ENCODE measurements around the gene TTC33.

TTC33 gene

GRCh38 chr5:40505031-40505430 lies 250.7 kb downstream of the TTC33 start:
- DNase-seq = no peak

- DNase-seq = no peak
These were observed 252.3 kb downstream of the TTC33 start for GRCh38 chr5:40503439-40503838.

GRCh38 chr5:40502736-40503135 lies 253.0 kb downstream of the TTC33 start:
- DNase-seq = no peak

GRCh38 chr5:40501711-40502444 lies 253.9 kb downstream of the TTC33 start:
- no peak for DNase-seq

- DNase-seq = no peak
These were observed 256.1 kb downstream of the TTC33 start for GRCh38 chr5:40499518-40500273.

- DNase-seq = no peak
These were observed 256.8 kb downstream of the TTC33 start for GRCh38 chr5:40499007-40499406.

- DNase-seq = peak; percentile 52
These were observed 258.2 kb downstream of the TTC33 start for GRCh38 chr5:40497573-40497972.

- no peak for DNase-seq
These were observed 260.5 kb downstream of the TTC33 start for GRCh38 chr5:40495237-40495635.

GRCh38 chr5:40494631-40495236 lies 261.0 kb downstream of the TTC33 start:
- peak; percentile 15 for DNase-seq

GRCh38 chr5:40492056-40492455 lies 263.7 kb downstream of the TTC33 start:
- DNase-seq = no peak

GRCh38 chr5:40491644-40492043 lies 264.1 kb downstream of the TTC33 start:
- DNase-seq = no peak

- peak; percentile 30 for DNase-seq
These were observed 265.2 kb downstream of the TTC33 start for GRCh38 chr5:40490464-40491111.

GRCh38 chr5:40489421-40489820 lies 266.3 kb downstream of the TTC33 start:
- no peak for DNase-seq

- DNase-seq = no peak
These were observed 269.1 kb downstream of the TTC33 start for GRCh38 chr5:40486437-40487275.

GRCh38 chr5:40485021-40485998 lies 270.5 kb downstream of the TTC33 start:
- no peak for DNase-seq

GRCh38 chr5:40484495-40484894 lies 271.3 kb downstream of the TTC33 start:
- no peak for DNase-seq

GRCh38 chr5:40483316-40483715 lies 272.4 kb downstream of the TTC33 start:
- peak; percentile 46 for DNase-seq

- no peak for DNase-seq
These were observed 274.5 kb downstream of the TTC33 start for GRCh38 chr5:40481241-40481640.

GRCh38 chr5:40480392-40480791 lies 275.4 kb downstream of the TTC33 start:
- DNase-seq = no peak

- DNase-seq = no peak
These were observed 275.8 kb downstream of the TTC33 start for GRCh38 chr5:40479939-40480338.

GRCh38 chr5:40478766-40479165 lies 277.0 kb downstream of the TTC33 start:
- no peak for DNase-seq
